ENCODE measurements around the gene CD68.

DNA sequence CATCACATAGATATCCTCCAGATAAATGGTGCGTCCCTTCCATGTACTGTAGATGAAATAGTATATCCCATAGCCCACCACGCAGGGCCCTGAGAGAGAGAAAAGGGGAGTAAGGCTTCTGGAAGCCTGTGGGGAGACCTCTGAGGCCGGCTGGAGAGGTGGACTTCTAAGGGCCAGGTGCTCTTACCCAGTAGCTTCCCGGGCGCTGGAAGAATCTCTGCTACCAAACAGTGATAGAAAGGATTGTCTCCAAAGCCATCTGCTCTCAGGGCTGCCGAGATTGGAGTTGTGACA lies 47.5 kb downstream of the CD68 start:
- TF ChIP-seq POLR2AphosphoS5 (IDR thresholded peaks at IDR 0.05; ENCODE audit: low read depth, low read length) (no peak), SIN3A (IDR thresholded peaks at IDR 0.05; ENCODE audit: borderline replicate concordance, insufficient read depth, low read length) (no peak), TAF1 (IDR thresholded peaks at IDR 0.05; ENCODE audit: borderline replicate concordance, insufficient read depth, low read length) (no peak)

Measured in PFSK-1 (cell line).